BJ (cell line): Measurements from ENCODE around the gene ATP6V0A1. TPM values are rescaled to one million over a fixed set of nuclear protein-coding genes. Genes with fewer than 3 reads are reported as not detected.

Experiments
- CTCF ChIA-PET: fragments of 350-600 bp; formaldehyde crosslinking; extraction: SDS; loops from one replicate; lab custom pipeline; 2021; ENCODE audit warnings: antibody characterized with exemption, inconsistent platforms; lab: Yijun Ruan, JAX
- POLR2A ChIA-PET: fragments of 300-600 bp; sonication (Branson Sonifier 250); formaldehyde crosslinking; extraction: SDS; loops from one replicate; lab custom pipeline; 2021; ENCODE audit warnings: antibody characterized with exemption; lab: Charles Lee
- DNase-seq: peaks from one replicate; pipeline ENCODE4 v3.0.0-alpha.2; 2011; ENCODE audit warnings: low read depth
- H3K27me3 ChIP-seq: 2 replicates; pipeline ENCODE4 v1.6.0; 2011; ENCODE audit warnings: low read length; ENCODE audit not compliant: control insufficient read depth, insufficient read depth
- H3K36me3 ChIP-seq: 2 replicates; pipeline ENCODE4 v1.5.1; 2011; ENCODE audit warnings: low read length; ENCODE audit not compliant: control insufficient read depth, insufficient read depth
- H3K4me3 ChIP-seq: 2 replicates; pipeline ENCODE4 v1.5.1; 2011; ENCODE audit warnings: low read depth, mild to moderate bottlenecking, control low read depth, low read length
- polyA plus RNA-seq: library from polyadenylated mRNA; depleted of rRNA; stranded (reverse); fragments of >200 nt; gene quantifications from 2 replicates; pipeline ENCODE4 v1.2.3, GENCODE V29; 2011
- TF ChIP-seq, protein P1 (sequence below): IDR thresholded peaks from 2 replicates; pipeline ENCODE4 v1.5.1; 2011; ENCODE audit warnings: low read depth, mild to moderate bottlenecking, control low read depth, inconsistent platforms, low read length, moderate library complexity; ENCODE audit not compliant: insufficient read depth

Gene ATP6V0A1
- polyA plus RNA-seq, 1 experiment = 37.1 TPM

DNA sequence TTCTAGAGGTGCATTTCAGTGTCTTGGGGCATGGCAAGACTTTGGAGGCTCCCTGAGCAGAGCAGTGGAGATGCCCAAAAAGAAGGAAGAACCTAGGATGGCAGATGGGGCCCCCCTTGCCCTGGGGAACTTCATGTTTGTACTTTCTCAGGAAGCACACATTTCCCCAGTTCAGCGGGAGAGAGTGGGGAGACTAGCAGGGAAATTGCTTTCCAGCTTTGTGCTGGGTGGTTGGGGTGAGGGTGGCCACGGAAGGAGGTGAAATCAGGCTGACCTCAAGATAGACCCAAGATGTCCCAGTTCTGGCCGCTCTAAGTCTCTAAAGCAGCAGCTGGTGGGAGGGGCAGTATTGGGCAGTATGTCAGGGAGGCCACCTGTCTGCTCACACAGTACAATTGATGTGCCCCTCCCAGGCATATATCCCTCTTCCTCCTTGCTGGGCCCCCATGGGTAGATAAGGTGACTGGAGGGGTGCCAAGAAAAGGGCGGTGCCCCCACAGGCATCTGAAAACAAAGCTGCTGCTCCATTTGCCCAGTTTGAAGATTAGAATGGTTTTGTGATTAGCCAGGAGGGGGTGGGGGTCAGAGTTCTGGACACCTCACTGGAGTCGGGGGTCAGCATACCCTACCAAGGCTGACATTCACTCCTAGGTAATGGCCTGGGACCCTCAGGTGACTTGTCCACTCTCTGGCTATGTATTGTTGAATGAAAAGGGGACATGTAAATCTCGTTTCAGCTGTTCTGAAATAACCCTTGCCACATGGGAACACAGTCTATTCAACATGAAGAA lies 60.3 kb downstream of the ATP6V0A1 start:
- Histone ChIP-seq H3K36me3 (peaks cover 8% of the 10 kb centered on the region), H3K4me3 (no peak overlapping the region), H3K27me3 (no peaks in the 10 kb centered on the region)
- no peak for DNase-seq
- POLR2A ChIA-PET = interaction anchor here (0.6 to 3.4 kb wide), 8 partner anchors 8 to 158 kb away, joined by 3 to 31 read pairs (median 4); partner anchors contain the start of genes CAVIN1 and PLEKHH3
- CTCF ChIA-PET = interaction anchor here (0.6 to 7.9 kb wide), 18 partner anchors 8 to 393 kb away, joined by 3 to 90 read pairs (median 4); partner anchors contain the start of genes CAVIN1, PSMC3IP, STAT3 and STAT5A
- TF ChIP-seq, protein P1, sequence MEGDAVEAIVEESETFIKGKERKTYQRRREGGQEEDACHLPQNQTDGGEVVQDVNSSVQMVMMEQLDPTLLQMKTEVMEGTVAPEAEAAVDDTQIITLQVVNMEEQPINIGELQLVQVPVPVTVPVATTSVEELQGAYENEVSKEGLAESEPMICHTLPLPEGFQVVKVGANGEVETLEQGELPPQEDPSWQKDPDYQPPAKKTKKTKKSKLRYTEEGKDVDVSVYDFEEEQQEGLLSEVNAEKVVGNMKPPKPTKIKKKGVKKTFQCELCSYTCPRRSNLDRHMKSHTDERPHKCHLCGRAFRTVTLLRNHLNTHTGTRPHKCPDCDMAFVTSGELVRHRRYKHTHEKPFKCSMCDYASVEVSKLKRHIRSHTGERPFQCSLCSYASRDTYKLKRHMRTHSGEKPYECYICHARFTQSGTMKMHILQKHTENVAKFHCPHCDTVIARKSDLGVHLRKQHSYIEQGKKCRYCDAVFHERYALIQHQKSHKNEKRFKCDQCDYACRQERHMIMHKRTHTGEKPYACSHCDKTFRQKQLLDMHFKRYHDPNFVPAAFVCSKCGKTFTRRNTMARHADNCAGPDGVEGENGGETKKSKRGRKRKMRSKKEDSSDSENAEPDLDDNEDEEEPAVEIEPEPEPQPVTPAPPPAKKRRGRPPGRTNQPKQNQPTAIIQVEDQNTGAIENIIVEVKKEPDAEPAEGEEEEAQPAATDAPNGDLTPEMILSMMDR = no peak

DNA sequence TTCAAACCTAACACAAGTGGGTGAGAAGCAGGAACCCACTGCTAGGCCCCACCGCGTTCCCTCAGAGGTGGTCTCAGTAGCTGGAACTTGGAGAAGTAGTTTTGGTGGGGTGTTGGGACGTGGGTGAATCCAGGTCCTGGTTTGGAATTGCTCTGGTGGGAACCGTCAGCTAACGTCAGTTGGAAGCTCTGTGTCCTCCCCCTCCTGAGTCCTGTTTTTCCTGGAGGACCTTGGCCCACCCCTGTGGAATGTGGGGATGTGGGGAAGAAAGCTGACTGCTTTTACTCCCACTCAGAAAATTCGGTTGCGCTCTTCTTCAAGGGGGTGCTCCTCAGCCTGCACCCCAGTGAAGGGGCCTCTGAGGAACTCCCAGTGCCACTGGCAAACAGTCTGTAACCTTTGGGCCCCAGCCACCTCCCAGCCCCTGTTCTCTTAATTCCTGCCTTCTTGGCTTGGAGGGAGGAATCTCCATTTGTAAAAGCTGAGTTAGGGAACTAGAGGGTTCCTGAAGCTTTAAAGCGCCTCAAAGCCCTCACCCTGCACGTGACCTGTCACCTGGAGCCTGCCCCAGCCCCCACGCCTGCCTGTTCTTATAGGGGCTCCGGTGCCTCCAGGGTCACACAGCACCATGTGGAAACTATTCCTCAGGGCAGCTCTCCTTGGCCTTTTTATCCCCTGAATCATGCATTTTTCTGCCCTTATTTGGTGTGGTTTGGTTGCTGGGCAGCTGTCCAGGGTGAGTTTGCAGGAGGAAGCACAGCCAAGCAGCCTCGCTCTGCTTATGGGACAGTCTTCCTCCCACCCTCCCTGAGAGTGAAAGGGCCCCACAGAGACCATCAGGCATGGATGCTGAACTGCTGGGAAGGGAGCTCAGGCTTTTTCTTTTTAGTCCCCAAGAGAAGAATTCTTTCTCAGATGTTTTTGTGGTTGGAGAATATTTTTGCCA lies 61.1 kb downstream of the ATP6V0A1 start:
- Histone ChIP-seq H3K4me3 (no peak overlapping the region), H3K27me3 (no peaks in the 10 kb centered on the region), H3K36me3 (peaks cover 2% of the 10 kb centered on the region; the same call in 1 of the 2 replicates)
- ChIA-PET POLR2A (interaction anchor here (0.6 to 3.4 kb wide), 10 partner anchors 47 to 1978 kb away, joined by 3 to 31 read pairs (median 4); partner anchors contain the start of genes CAVIN1 and STAT3), CTCF (interaction anchor here (0.8 to 7.9 kb wide), 15 partner anchors 7 to 557 kb away, joined by 3 to 90 read pairs (median 7); partner anchors contain the start of genes CAVIN1 and NAGLU)
- TF ChIP-seq, protein P1 = no peak
- peak; percentile 96 for DNase-seq

DNA sequence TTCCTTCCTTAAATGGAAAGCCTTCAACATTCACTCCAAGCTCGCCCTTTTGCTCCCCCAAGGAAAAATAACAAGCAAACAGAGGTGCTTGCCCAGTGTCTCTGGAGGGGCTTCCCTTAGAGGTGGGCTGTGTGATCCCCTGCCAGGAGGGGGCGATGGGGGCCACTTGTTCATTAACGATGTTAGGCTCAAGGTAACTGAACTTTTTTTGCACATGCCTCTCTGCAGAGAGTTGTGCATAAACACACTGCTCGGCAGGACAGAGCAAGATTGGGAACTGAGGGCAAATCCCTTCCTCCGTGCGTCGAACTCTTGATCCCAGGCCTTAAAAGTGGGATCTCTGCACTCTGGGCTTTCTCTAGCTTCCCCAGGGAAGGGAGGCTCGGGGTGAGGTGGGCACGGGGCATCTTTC lies 61.9 kb downstream of the ATP6V0A1 start:
- CTCF ChIA-PET = interaction anchor here (0.6 to 7.9 kb wide), 12 partner anchors 10 to 558 kb away, joined by 3 to 90 read pairs (median 4); partner anchors contain the start of genes CAVIN1 and NAGLU
- peaks cover 2% of the 10 kb centered on the region; the same call in 1 of the 2 replicates for H3K36me3 ChIP-seq
- no peak for DNase-seq

DNA sequence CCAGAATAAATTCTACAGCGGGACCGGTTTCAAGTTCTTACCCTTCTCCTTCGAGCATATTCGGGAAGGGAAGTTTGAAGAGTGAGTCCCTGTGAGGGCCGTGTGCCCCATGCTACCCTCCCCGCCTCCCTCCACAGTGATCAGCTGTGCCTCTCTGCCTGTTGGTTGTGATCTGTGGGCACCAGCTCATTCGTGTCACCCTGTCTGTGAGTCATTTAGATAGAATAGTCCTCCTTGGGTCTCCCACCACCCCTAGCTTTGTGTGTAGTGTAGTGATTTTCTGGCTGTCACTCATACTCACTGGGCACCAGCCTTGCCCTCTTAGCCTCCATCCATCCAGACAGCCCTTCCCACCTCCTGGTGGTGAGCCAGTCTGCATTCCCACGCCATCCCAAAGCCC lies 62.4 kb downstream of the ATP6V0A1 start:
- TF ChIP-seq, protein P1 = no peak
- Histone ChIP-seq H3K27me3 (no peaks in the 10 kb centered on the region), H3K4me3 (no peak overlapping the region), H3K36me3 (peaks cover 2% of the 10 kb centered on the region; the same call in 1 of the 2 replicates)
- no peak for DNase-seq
- POLR2A ChIA-PET = interaction anchor here (0.7 kb wide), 2 partner anchors 245 to 1979 kb away, joined by 3 read pairs; no protein-coding TSS in a partner anchor
- CTCF ChIA-PET = interaction anchor here (0.6 to 7.9 kb wide), 9 partner anchors 10 to 403 kb away, joined by 3 to 90 read pairs (median 7); partner anchors contain the start of genes CAVIN1 and NAGLU

More for the DNA sequence above, 61.9 kb downstream of the ATP6V0A1 start:
- POLR2A ChIA-PET = interaction anchor here (0.7 to 3.4 kb wide), 4 partner anchors 98 to 1978 kb away, joined by 3 to 31 read pairs (median 4); partner anchors contain the start of gene CAVIN1
- TF ChIP-seq, protein P1 = peak; percentile 31; the same call in 1 of the 2 replicates
- H3K27me3 ChIP-seq = no peaks in the 10 kb centered on the region
- H3K4me3 ChIP-seq = no peak overlapping the region
